Thyroid gland (tissue), 4 donors: ENCODE data around the gene SUCLG2.

Experiments used
- CTCF ChIP-seq, 6 experiments: fragments of 200-600 bp in 3 of 6; fragments of 450-650 bp in 3 of 6; sonication (generic) in 3 of 6; IDR thresholded peaks; one replicate each; pipeline ENCODE4 v1.5.1; 2016 to 2019; ENCODE audit warnings: antibody characterized with exemption in 6 of 6, mild to moderate bottlenecking in 2 of 6, inconsistent platforms in 1 of 6, moderate library complexity in 1 of 6
- POLR2A ChIP-seq, 2 donors: fragments of 450-650 bp; IDR thresholded peaks; one replicate each; pipeline ENCODE4 v1.6.1; 2017; ENCODE audit warnings: antibody characterized with exemption in 2 of 2, mild to moderate bottlenecking in 2 of 2, moderate library complexity in 1 of 2

DNA sequence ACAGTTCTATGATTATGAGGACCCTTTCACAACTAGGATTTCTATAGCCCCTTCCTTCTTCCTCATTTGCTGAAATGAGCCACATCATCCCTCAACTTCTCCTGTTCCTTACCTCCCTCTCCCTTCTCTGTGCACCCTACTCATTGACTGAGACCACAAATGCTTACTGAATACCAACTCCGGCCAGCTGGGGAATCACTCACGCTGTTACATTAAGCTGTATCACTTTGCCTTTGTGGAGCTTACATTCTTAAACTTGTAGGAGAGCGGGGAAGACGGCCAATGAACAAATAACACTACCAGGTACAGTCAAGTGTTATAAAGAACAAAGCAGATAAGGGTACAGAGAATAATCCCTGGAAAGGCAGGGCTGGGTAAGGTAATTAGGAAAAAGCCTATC is 5.7 kb downstream of the SUCLG2 start:
- TF ChIP-seq CTCF (IDR thresholded peaks at IDR 0.05) (no peak), POLR2A (IDR thresholded peaks at IDR 0.05) (no peak)
